WTC11 (cell line): ENCODE data around the gene AMBRA1. TPM values are rescaled to one million over a fixed set of nuclear protein-coding genes. Genes with fewer than 3 reads are reported as not detected.

Experiments
- ATAC-seq: fragments of 200-7000 bp; cut with Tn5 transposase; 2 replicates; pipeline ENCODE4 v1.10.0; 2021; ENCODE audit warnings: mild to moderate bottlenecking, moderate library complexity
- CTCF ChIA-PET: fragments of 300-600 bp; sonication (Branson Sonifier 250); formaldehyde crosslinking; loops from one replicate; lab custom pipeline; 2021; ENCODE audit warnings: antibody characterized with exemption; lab: Charles Lee
- POLR2A ChIA-PET: fragments of 350-600 bp; sonication (Branson Sonifier 250); formaldehyde crosslinking; loops from one replicate; lab custom pipeline; 2021; ENCODE audit warnings: antibody characterized with exemption; lab: Charles Lee
- DNase-seq: peaks from one replicate; pipeline ENCODE4 v3.0.0; 2021; ENCODE audit warnings: low spot score
- H3K27ac Mint-ChIP-seq: 2 replicates; pipeline ENCODE4 v1.8.0; 2021; ENCODE audit warnings: mixed read lengths
- H3K27me3 Mint-ChIP-seq: 2 replicates; pipeline ENCODE4 v1.8.0; 2021; ENCODE audit warnings: low read depth, mild to moderate bottlenecking, moderate library complexity, mixed read lengths
- H3K36me3 Mint-ChIP-seq: 2 replicates; pipeline ENCODE4 v1.8.0; 2021; ENCODE audit warnings: mixed read lengths
- H3K4me1 Mint-ChIP-seq: 2 replicates; pipeline ENCODE4 v1.8.0; 2022; ENCODE audit warnings: mixed read lengths
- H3K4me3 Mint-ChIP-seq: 2 replicates; pipeline ENCODE4 v1.8.0; 2021; ENCODE audit warnings: mild to moderate bottlenecking, moderate library complexity, mixed read lengths
- H3K9me3 Mint-ChIP-seq: 2 replicates; pipeline ENCODE4 v1.8.0; 2021; ENCODE audit warnings: mixed read lengths
- ARID4B ChIP-seq: sonication (generic); formaldehyde crosslinking; IDR thresholded peaks from 2 replicates; pipeline ENCODE4 v1.8.0; 2023; ENCODE audit warnings: missing genetic modification reagents, mild to moderate bottlenecking, borderline replicate concordance
- ATF2 ChIP-seq: sonication (generic); formaldehyde crosslinking; IDR thresholded peaks from 2 replicates; pipeline ENCODE4 v1.8.1; 2022; ENCODE audit warnings: low read depth, missing genetic modification reagents, borderline replicate concordance
- ATF6 ChIP-seq: sonication (generic); formaldehyde crosslinking; IDR thresholded peaks from 2 replicates; pipeline ENCODE4 v1.8.1; 2023; ENCODE audit warnings: mild to moderate bottlenecking, missing genetic modification reagents
- CDX4 ChIP-seq: fragments of 250-450 bp; sonication (Bioruptor Pico); IDR thresholded peaks from 2 replicates; pipeline ENCODE4 v1.9.0; 2021; ENCODE audit warnings: moderate library complexity, mild to moderate bottlenecking, inconsistent platforms, borderline replicate concordance
- GABPB1 ChIP-seq: sonication (generic); formaldehyde crosslinking; IDR thresholded peaks from 2 replicates; pipeline ENCODE4 v1.8.1; 2023; ENCODE audit warnings: mild to moderate bottlenecking, missing genetic modification reagents
- IRF1 ChIP-seq: sonication (generic); formaldehyde crosslinking; IDR thresholded peaks from 2 replicates; pipeline ENCODE4 v1.8.0; 2023; ENCODE audit warnings: missing genetic modification reagents
- NFE2L1 ChIP-seq: sonication (generic); formaldehyde crosslinking; IDR thresholded peaks from 2 replicates; pipeline ENCODE4 v1.8.1; 2023; ENCODE audit warnings: missing genetic modification reagents
- NR1H2 ChIP-seq: sonication (generic); formaldehyde crosslinking; IDR thresholded peaks from 2 replicates; pipeline ENCODE4 v1.9.0; 2021; ENCODE audit warnings: mild to moderate bottlenecking, moderate library complexity, missing genetic modification reagents
- NR2C2 ChIP-seq: sonication (generic); formaldehyde crosslinking; IDR thresholded peaks from 2 replicates; pipeline ENCODE4 v1.8.0; 2022; ENCODE audit warnings: mild to moderate bottlenecking, missing genetic modification reagents
- OVOL2 ChIP-seq: fragments of 250-450 bp; sonication (Bioruptor Pico); IDR thresholded peaks from 2 replicates; pipeline ENCODE4 v1.9.0; 2021; ENCODE audit warnings: mild to moderate bottlenecking, borderline replicate concordance
- SMAD4 ChIP-seq: sonication (generic); formaldehyde crosslinking; IDR thresholded peaks from 2 replicates; pipeline ENCODE4 v1.8.0; 2022; ENCODE audit warnings: mild to moderate bottlenecking, missing genetic modification reagents
- ZBTB43 ChIP-seq: sonication (generic); formaldehyde crosslinking; IDR thresholded peaks from 2 replicates; pipeline ENCODE4 v1.8.1; 2023; ENCODE audit warnings: mild to moderate bottlenecking, missing genetic modification reagents
- ZNF281 ChIP-seq: sonication (generic); formaldehyde crosslinking; IDR thresholded peaks from 2 replicates; pipeline ENCODE4 v1.8.0; 2023; ENCODE audit warnings: mild to moderate bottlenecking, missing genetic modification reagents
- ZNF425 ChIP-seq: fragments of 250-450 bp; sonication (Bioruptor Pico); conservative IDR thresholded peaks from 2 replicates; pipeline ENCODE4 v1.9.0; 2021; ENCODE audit warnings: mild to moderate bottlenecking
- ZNF512 ChIP-seq: sonication (generic); formaldehyde crosslinking; IDR thresholded peaks from 2 replicates; pipeline ENCODE4 v1.8.1; 2022; ENCODE audit warnings: missing genetic modification reagents, borderline replicate concordance
- total RNA-seq: library from RNA; stranded (reverse); gene quantifications from 3 replicates; pipeline ENCODE4 v1.2.3, GENCODE V29; 2021

The AMBRA1 gene
- total RNA-seq, 1 experiment from 2014 or later, result 35.0 TPM

- TF ChIP-seq ATF6 (CRISPR knock-in tag) (no peak), ZNF281 (CRISPR knock-in tag) (no peak), ARID4B (CRISPR knock-in tag) (no peak), GABPB1 (CRISPR knock-in tag) (no peak), NFE2L1 (no peak), ZBTB43 (CRISPR knock-in tag) (no peak), ATF2 (no peak), IRF1 (CRISPR knock-in tag) (no peak), SMAD4 (CRISPR knock-in tag) (no peak)
These were observed 42.6 kb downstream of the AMBRA1 start (continued) for GRCh38 chr11:46551261-46551660.

GRCh38 chr11:46547579-46547978 lies 46.2 kb downstream of the AMBRA1 start:
- CTCF ChIA-PET, result interaction anchor here (0.6 to 1.7 kb wide), 5 partner anchors 10 to 196 kb away, joined by 3 to 6 read pairs (median 5); no protein-coding TSS in a partner anchor
- H3K36me3 Mint-ChIP-seq, result peaks cover 41% of the 10 kb centered on the region
- no peaks in the 10 kb centered on the region for H3K9me3 Mint-ChIP-seq
- POLR2A ChIA-PET, result interaction anchor here (0.7 kb wide), 1 partner anchor 252 kb away, joined by 3 read pairs; no protein-coding TSS in a partner anchor
- no peaks in the 10 kb centered on the region for H3K4me1 Mint-ChIP-seq
- H3K27ac Mint-ChIP-seq, result no peak overlapping the region
- no peak for DNase-seq
- no peak for ATAC-seq
- H3K27me3 Mint-ChIP-seq, result no peaks in the 10 kb centered on the region
- H3K4me3 Mint-ChIP-seq, result no peak overlapping the region
- TF ChIP-seq CDX4 (CRISPR knock-in tag) (no peak), ATF2 (no peak), SMAD4 (CRISPR knock-in tag) (no peak), NR2C2 (CRISPR knock-in tag) (no peak), NR1H2 (CRISPR knock-in tag) (no peak), ZNF512 (CRISPR knock-in tag) (no peak), OVOL2 (no peak), ZNF425 (CRISPR knock-in tag) (no peak)
